Gastrocnemius medialis (tissue), 4 donors: ENCODE data around the gene KRT1.

Source experiments
- POLR2A ChIP-seq, 2 donors: fragments of 450-650 bp; IDR thresholded peaks; one replicate each; pipeline ENCODE4 v1.6.1; 2017; ENCODE audit warnings: antibody characterized with exemption in 2 of 2, mild to moderate bottlenecking in 2 of 2, moderate library complexity in 2 of 2
- TF ChIP-seq, protein P1 (sequence below), 5 experiments: fragments of 450-650 bp in 3 of 5; fragments of 200-600 bp in 2 of 5; sonication (generic) in 2 of 5; IDR thresholded peaks in 4 of 5; conservative IDR thresholded peaks in 1 of 5; 1 replicate in 4 of 5; 2 replicates in 1 of 5; pipeline ENCODE4 v1.5.1; 2016 to 2019; ENCODE audit warnings: antibody characterized with exemption in 5 of 5, mild to moderate bottlenecking in 3 of 5, moderate library complexity in 3 of 5

DNA sequence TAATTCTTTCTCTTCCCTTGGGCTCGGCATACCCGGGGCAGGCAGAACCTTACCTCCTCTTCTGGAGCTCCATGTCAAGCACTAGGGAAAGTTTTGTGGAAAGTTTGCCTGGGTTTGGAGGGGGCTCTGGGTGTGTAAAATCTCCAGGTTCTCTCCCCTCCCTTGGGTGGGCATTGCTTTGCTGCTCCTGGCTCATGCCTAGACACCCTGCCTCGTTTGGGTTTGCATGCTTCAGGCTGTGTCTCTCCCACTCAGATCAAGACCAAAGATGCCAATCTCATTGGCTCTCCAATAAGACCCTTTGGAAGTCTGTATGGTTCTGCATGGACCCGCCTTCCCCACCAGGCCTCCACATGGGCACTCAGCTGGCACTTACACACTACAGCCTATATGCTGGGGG lies 22.0 kb downstream of the KRT1 start:
- TF ChIP-seq, protein P1, sequence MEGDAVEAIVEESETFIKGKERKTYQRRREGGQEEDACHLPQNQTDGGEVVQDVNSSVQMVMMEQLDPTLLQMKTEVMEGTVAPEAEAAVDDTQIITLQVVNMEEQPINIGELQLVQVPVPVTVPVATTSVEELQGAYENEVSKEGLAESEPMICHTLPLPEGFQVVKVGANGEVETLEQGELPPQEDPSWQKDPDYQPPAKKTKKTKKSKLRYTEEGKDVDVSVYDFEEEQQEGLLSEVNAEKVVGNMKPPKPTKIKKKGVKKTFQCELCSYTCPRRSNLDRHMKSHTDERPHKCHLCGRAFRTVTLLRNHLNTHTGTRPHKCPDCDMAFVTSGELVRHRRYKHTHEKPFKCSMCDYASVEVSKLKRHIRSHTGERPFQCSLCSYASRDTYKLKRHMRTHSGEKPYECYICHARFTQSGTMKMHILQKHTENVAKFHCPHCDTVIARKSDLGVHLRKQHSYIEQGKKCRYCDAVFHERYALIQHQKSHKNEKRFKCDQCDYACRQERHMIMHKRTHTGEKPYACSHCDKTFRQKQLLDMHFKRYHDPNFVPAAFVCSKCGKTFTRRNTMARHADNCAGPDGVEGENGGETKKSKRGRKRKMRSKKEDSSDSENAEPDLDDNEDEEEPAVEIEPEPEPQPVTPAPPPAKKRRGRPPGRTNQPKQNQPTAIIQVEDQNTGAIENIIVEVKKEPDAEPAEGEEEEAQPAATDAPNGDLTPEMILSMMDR (IDR thresholded peaks at IDR 0.05 in 4 of 5, conservative IDR thresholded peaks at IDR 0.05 in 1 of 5), result no peak
- no peak for TF ChIP-seq POLR2A (IDR thresholded peaks at IDR 0.05)
